ENCODE data around the gene IQCE.
"Not testable (repeated sequence)": the region's sequence is repeated elsewhere in the genome, so short reads cannot be mapped to it uniquely, and the experiment has no call there.

IQCE gene

GRCh38 chr7:2576742-2577491 is 18.1 kb downstream of the IQCE start:
- no peak for DNase-seq (ENCODE audit: low spot score)

DNA sequence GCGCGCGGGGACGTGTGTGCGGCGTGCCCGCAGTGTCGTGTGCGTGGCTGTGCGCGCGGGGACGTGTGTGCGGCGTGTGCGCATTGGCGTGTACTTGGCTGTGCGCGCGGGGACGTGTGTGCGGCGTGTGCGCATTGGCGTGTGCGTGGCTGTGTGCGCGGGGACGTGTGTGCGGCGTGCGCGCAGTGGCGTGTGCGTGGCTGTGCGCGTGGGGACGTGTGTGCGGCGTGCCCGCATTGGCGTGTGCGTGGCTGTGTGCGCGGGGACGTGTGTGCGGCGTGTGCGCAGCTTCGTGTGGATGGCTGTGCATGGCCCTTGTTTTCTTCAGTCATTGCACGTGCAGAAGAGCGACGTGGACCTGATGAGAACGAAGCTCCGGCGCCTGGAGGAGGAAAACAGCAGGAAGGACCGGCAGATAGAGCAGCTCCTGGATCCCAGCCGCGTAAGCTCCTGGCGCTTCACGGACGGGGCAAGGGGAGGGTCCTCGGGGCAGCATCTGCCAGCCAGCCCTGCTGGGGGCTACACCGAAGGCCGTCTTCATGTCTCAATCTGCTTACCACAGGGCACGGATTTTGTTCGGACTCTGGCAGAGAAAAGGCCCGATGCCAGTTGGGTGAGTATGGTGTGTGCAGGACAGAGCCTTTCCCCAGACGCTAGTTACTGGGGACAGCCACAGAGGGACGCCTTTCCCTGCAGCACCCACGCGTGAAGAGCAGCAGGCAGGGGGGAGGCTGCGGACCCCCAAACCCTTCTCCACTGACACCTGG is 19.3 kb downstream of the IQCE start:
- no peak for DNase-seq (ENCODE audit: low spot score)

DNA sequence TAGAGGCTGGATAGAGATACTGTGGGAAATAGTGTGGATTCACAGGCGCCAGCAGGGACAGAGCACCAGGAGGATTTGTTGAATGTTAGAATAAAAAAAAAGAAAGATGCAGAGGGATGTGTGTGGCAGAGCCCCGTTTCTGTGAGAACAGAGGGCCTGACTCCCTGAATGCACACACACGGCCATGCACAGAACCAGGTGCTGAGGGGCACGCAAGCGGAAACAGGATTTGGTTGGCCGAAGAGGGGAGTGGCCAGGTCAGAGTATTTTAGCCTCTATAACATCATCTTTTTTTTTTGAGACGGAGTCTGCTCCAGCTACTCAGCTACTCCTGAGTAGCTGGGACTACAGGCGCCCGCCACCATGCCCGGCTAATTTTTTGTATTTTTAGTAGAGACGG is 21.9 kb downstream of the IQCE start:
- no peak for DNase-seq (ENCODE audit: low spot score)

- no peak for DNase-seq (ENCODE audit: low spot score)
These were observed 23.4 kb downstream of the IQCE start for GRCh38 chr7:2582006-2582735.

DNA sequence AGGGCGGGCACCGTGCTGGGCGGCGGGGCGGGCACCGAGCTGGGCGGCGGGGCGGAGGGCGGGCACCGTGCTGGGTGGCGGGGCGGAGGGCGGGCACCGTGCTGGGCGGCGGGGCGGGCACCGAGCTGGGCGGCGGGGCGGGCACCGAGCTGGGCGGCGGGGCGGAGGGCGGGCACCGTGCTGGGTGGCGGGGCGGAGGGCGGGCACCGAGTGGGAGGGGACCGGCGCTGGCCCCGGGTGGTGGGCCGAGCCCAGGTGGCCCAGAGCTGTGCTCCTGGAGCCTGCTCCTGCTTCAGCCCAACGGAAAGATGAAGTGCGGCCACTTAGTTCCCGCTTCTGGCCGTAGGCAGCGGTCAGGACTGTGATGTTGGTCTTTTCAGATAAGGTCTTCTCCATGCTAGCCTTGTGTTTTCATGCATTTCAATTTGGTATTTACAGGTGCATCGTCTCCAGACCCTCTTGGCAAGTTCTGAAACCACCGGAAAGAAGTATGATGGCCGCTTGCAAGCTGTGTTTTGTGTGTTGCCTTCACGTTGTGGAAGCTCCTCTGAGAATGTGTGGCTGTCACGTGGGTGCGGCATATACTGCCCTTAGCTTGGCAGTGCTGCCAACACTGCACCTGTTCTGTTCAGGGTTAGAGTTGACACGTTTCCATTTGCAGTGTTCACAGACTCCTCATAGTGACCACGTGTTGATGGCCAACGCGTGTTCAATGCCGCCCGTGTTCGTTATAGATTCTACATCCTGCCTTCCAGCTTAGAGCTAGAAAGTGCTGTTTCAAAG is 25.2 kb downstream of the IQCE start:
- no peak for DNase-seq (ENCODE audit: low spot score)

- DNase-seq (ENCODE audit: low spot score), result no peak
These were observed 26.7 kb downstream of the IQCE start for GRCh38 chr7:2585446-2585845.

DNA sequence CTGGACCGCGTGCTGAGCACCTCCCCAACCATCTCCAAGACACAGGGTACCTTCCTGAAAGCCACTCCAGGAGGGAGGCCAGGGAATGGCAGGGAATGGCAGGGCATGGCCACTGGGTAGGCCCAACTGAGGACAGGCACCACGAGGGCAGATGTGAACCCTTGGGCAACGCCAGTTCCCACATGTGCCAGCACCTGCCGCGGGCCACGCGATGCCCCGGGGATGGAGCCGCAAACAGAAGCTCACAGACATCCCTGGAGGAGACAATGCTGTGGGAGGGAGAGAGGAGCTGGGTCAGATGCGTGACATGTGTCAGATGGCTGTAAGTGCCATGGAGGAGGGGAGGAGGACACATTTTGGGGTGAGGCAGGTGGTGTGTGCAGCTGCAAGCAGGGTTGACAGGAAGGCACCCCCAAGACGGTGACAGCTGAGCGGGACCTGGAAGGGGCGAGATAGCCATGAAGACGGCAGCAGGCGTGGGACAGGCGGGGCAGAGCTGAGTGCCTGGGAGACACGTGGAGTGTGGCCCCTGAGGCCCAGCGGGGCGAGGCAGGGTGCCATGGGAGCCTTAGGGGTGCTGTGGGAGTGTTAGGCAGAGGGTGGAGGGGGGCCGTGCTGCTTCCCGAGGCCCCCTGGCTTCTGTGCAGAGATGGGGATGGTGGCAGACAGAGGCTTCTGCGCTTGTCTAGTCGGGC is 27.7 kb downstream of the IQCE start:
- no peak for DNase-seq (ENCODE audit: low spot score)

- DNase-seq (ENCODE audit: low spot score), result no peak
These were observed 28.4 kb downstream of the IQCE start for GRCh38 chr7:2587134-2587533.

DNA sequence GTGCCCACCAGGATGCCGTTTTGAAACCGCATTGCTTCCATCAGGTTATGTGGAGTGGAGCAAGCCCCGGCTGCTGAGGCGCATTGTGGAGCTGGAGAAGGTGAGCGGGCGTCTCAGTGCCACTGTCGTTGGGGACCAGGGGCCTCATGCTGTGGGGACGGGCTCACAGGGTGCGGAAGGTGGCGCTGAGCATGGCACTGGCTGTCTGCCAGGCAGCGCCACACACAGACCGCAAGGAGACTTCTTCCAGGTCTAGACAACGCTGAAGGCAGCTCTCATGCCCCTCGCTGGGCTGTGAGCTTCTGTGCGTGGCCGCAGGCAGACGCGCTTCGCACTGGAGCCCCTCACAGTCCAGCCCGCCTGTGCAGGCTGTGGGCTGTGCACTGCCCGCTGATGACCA is 29.0 kb downstream of the IQCE start:
- DNase-seq (ENCODE audit: low spot score), result no peak

- no peak for DNase-seq (ENCODE audit: low spot score)
These were observed 30.6 kb downstream of the IQCE start for GRCh38 chr7:2589341-2589740.

DNA sequence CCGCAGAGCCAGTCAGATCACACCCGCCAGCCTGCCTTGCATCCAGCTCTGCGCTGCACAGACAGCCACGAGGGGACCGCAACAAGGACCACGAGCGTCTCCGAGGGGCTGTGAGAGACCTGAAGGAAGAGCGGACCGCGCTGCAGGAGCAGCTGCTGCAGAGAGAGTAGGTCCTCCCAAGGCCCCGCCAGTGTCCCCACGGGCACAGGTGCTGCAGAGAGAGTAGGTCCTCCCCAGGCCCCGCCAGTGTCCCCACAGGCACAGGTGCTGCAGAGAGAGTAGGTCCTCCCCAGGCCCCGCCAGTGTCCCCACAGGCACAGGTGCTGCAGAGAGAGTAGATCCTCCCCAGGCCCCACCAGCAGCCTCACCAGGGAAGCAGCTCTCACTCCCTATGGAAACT is 31.2 kb downstream of the IQCE start:
- DNase-seq (ENCODE audit: low spot score), result not testable (repeated sequence)

- no peak for DNase-seq (ENCODE audit: low spot score)
These were observed 33.6 kb downstream of the IQCE start for GRCh38 chr7:2592375-2592865.

DNA sequence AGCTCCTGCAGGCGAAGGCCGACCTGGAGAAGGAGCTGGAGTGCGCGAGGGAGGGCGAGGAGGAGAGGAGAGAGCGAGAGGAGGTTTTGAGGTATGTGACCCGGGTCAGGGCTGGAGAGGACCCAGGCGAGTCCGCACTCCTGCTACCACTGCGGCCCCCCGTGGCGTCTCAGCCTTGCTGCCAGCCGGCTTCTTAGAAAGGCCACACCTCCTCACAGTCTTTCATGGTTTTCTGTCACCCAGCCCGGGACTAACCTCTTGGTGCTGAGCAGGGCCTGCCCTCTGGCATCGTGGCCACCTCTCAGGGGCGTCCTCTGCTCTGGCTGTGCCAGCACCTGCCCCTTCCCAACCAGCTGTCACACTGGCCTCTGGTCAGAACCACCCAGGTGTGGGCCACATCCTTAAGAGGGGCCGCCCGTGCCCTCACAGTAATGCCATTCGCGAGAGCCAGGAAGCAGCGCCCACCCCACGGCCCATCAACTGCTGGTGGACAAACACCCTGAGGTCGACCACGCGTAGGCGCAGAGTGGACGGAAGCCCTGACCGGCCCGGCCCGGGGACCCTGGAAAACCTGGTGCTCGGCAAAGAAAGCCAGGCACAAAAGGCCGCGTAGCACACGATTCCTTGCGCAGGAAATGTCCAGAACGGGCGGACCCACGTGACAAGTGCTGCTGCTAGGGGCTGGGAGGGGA is 34.4 kb downstream of the IQCE start:
- DNase-seq (ENCODE audit: low spot score), result no peak

- DNase-seq (ENCODE audit: low spot score), result no peak
These were observed 35.8 kb downstream of the IQCE start for GRCh38 chr7:2594599-2594998.

DNA sequence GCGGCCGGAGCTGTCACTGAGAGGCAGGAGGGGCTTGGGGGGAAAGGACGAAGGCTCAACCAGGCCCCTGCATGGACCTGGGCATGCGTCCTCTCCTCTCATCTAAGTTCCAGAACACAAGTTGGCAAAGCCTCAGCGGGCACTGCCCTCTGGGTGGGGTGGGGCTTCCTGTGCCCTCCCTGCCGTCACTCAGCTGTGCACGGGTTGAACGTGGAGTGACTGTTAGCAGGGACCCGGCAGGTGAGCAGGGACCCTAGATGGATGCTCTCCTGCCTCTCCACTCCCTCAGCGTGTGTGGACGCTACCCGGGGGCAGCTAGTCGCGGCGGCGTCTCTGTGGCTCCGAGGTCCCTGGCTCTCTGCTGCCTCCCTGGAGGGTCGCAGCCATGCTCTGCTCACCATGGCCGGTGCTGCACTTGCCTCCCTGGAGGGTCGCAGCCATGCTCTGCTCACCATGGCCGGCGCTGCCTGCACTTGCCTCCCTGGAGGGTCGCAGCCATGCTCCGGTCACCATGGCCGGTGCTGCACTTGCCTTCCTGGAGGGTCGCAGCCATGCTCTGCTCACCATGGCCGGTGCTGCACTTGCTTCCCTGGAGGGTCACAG is 36.6 kb downstream of the IQCE start:
- DNase-seq (ENCODE audit: low spot score), result no peak

GRCh38 chr7:2596464-2597272 is 37.9 kb downstream of the IQCE start:
- DNase-seq (ENCODE audit: low spot score), result no peak

- no peak for DNase-seq (ENCODE audit: low spot score)
These were observed 38.5 kb downstream of the IQCE start for GRCh38 chr7:2597273-2597640.

DNA sequence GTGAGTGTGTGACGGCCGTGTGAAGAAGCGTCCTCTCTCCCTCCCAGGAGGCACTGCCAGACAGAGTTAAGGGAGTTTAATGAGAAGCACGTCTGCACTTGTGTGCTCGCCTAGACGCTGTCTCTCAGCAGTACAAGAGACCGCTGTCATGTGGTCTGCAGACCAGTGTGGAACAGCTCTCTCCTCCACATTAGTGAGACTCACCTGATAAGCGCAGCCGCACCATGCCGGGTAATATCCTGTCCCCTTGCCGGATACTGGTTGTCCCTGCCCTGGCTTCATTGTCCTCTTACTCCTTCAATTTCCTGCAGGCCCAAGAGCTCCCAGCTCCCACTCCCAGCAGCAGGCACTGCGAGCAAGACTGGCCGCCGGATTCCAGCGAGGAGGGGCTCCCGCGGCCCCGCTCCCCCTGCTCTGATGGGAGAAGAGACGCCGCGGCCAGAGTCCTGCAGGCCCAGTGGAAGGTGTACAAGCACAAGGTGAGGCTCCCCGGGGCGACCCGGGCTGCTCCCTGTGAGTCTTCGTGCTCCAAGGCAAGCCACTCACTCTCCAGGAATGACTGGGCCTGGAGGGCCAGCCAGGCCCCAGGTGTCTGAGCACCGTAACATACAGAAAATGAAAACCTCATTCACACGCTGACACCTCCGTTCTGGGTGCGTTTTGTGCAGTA is 39.5 kb downstream of the IQCE start:
- DNase-seq (ENCODE audit: low spot score), result no peak

DNA sequence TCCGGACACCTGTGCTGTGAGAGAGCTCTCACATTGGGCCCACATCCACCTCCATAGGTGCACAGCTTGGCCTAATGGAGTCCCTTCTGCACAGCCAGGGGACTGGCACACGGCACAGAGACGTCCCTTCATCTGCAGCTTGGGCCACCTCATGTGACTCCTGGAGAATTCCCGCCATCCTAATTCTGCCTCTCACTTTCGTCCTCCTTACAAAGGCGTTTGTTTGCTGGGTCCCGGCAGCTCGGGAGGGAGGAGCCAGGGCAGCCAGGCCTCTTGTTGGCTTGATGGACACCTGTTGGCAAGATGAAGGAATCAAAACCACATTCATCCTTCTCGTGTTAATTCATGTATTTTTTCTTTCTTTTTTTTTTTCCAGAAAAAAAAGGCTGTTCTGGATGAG is 42.3 kb downstream of the IQCE start:
- no peak for DNase-seq (ENCODE audit: low spot score)
